Effector CD8-positive, alpha-beta T cell (primary cell): Measurements from ENCODE around the gene STON2.

ENCODE experiments used
- DNase-seq: peaks from one replicate; lab custom pipeline; 2025; lab: John Stamatoyannopoulos, UW

The STON2 gene

GRCh38 chr14:81220830-81221578 is 179.1 kb downstream of the STON2 start, which contains the start of gene GTF2A1:
Gene GTF2A1, minus strand, starts transcription at chr14:81220959. Its CDS starts 441 bp downstream, at chr14:81220518.
- peak; percentile 95 for DNase-seq

GRCh38 chr14:81220580-81220829 is 179.6 kb downstream of the STON2 start:
- no peak for DNase-seq

GRCh38 chr14:81219759-81220579 is 180.2 kb downstream of the STON2 start:
- DNase-seq = peak; percentile 29

- peak; percentile 88 for DNase-seq
These were observed 180.8 kb downstream of the STON2 start for GRCh38 chr14:81219210-81219758.

GRCh38 chr14:81211844-81212243 is 188.3 kb downstream of the STON2 start:
- no peak for DNase-seq
